ENCODE results near the gene GLIS1.
A peak's percentile ranks its signal among the peaks of the same experiment; 100 is the strongest.

The GLIS1 gene

GRCh38 chr1:53535226-53535625 lies 203.7 kb downstream of the GLIS1 start:
- Mint-ChIP-seq H3K27ac (no peak overlapping the region), H3K9me3 (no peaks in the 10 kb centered on the region), H3K27me3 (no peaks in the 10 kb centered on the region), H3K4me1 (no peaks in the 10 kb centered on the region), H3K4me3 (no peak overlapping the region)
- ATAC-seq, result no peak
- DNase-seq, result no peak

DNA sequence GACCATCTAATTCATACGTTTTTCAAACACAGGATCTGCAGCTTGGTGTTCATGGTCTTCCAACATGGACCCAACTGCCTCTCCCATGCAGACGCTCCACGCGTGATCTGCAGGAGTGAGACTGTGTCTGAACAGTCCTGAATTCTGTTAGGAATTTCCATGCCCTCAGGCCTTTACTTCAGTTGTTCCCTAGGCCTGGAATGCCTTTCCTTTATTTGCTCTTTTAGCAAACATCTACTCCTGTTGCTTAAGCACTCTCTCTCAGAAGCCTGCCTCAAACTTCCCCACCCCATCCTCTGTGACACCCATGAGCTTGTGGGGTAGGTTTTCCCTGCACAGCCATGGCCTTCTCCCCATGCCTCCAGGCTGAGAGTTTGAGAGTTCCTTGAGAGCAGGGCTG lies 206.1 kb downstream of the GLIS1 start:
- DNase-seq (no peak), ATAC-seq (no peak)
- Mint-ChIP-seq H3K9me3 (no peaks in the 10 kb centered on the region), H3K27me3 (no peaks in the 10 kb centered on the region), H3K27ac (peak overlapping the region in 1 of 2 donors; percentile 10), H3K4me1 (no peaks in the 10 kb centered on the region), H3K4me3 (no peak overlapping the region)

DNA sequence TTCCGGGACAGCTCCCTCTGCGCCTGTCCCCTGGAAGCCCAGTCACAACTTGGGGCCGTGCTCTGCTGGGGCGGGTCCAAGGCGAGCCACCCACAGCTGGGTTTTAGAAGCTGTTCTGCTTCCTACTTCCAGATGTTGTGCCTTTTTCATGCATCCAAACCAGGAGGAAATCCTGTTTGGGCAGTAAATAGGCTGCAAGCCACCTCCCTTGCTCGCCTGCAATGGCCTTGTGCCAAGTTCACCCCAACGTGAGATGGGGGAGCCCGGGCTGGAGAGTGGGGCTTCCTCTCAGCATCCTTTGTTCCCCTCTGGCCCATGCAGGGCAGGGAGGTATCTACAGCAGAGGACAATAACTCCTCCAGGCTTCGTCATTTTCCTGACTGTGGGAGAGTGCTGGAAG lies 206.6 kb downstream of the GLIS1 start:
- Mint-ChIP-seq H3K27me3 (no peaks in the 10 kb centered on the region), H3K9me3 (no peaks in the 10 kb centered on the region), H3K4me1 (no peaks in the 10 kb centered on the region), H3K4me3 (no peak overlapping the region), H3K27ac (no peak overlapping the region)
- ATAC-seq (no peak), DNase-seq (no peak)

- Mint-ChIP-seq H3K4me1 (no peaks in the 10 kb centered on the region), H3K27ac (no peak overlapping the region), H3K9me3 (no peaks in the 10 kb centered on the region), H3K27me3 (no peaks in the 10 kb centered on the region), H3K4me3 (no peak overlapping the region)
- no peak for DNase-seq
- no peak for ATAC-seq
Observed at GRCh38 chr1:53530550-53530949, 208.4 kb downstream of the GLIS1 start.

DNA sequence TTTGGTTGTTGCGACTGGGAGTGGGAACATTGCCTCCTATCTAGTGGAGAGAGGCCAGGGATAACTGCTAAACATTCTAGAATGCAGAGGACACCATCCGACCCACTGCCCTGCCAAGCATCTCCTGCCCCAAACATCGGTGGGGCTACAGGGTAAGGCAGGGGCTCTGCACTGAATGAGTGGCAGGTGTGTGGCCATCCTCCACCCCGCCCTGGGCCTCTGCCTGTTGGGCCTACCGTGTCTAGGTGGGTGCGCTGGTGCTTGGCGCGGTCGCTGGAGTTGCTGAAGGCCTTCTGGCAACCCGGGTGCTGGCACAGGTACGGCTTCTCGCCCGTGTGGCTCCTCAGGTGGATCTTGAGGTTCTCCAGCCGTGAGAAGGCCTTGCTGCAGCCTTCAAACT lies 209.4 kb downstream of the GLIS1 start:
- H3K27me3 Mint-ChIP-seq, result no peaks in the 10 kb centered on the region
- H3K27ac Mint-ChIP-seq, result no peak overlapping the region
- no peak for ATAC-seq
- H3K4me1 Mint-ChIP-seq, result no peaks in the 10 kb centered on the region
- no peak overlapping the region for H3K4me3 Mint-ChIP-seq
- no peak for DNase-seq
- no peaks in the 10 kb centered on the region for H3K9me3 Mint-ChIP-seq

DNA sequence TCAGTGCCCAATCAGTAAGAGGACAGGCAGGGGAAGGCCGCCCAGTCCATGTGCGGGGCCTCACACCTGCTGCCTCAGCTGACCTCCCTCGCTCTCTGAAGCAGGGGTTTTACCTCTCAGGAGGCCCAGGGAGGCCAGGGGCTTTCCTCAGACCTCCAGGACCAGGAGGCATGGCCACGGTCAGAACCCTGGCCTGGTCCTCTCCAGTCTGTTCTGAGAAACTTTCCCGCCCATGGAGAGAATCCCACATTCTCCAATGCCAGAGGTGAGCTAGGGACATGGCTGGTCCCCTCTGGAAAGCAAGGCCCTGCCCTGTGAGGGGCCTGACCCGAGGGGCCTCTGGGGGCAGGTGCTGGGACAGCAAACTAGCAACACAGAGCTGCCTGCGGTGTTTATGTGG lies 211.6 kb downstream of the GLIS1 start:
- Mint-ChIP-seq H3K27me3 (no peaks in the 10 kb centered on the region), H3K4me1 (no peaks in the 10 kb centered on the region), H3K9me3 (no peaks in the 10 kb centered on the region), H3K27ac (no peak overlapping the region), H3K4me3 (no peak overlapping the region)
- DNase-seq (no peak), ATAC-seq (no peak)

DNA sequence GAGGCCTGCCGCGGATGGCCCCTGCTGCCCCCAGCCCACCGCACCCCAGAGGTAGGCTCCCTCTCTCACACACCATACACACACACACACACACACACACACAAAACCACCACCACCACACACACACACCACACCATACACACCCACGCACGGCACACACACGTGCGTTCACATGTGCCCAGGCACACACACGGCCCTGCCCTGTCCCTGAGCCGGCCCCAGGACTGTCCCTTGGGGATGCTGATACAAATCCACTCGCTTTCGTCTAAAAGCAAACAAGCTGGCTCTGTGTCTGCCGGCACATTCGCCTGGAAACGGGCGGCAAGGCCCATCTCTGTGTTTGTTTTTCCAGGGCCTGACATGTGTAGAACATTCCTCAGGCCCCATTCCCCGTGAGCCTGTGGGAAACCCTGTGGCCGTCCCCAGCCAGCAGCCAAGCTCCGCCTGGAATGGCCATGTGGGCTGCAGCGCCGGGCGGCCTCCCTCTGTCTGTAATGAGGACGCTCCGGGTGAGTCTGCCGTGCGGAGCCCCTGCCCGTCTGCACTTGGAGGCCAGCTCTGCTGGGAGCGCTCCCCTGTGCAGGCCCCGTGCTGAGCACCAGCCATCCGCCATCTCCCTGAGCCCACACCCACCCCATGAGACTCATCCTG lies 212.4 kb downstream of the GLIS1 start:
- Mint-ChIP-seq H3K27me3 (no peaks in the 10 kb centered on the region), H3K4me1 (no peaks in the 10 kb centered on the region)
- DNase-seq, result no peak

DNA sequence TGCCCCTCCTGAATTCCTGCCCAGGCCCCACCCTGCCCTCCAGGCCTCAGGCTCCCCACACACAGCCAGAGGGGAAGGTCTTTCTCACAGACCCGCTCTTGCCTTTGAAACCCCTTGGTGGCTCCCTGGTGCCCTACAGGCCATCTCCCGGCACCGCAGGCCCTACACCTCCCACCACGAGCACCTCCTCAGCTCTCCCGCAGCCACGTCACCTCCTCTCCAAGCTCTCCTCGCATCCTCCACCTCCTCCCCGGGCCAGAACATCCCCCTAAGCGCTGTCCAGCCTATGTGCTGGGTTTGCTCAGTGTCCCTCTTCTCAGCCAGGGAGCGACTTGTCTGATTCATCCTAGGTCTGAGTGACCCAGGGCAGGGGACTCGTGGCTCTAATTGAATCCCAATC lies 213.4 kb downstream of the GLIS1 start:
- Mint-ChIP-seq H3K4me3 (no peak overlapping the region), H3K27me3 (no peaks in the 10 kb centered on the region), H3K4me1 (no peaks in the 10 kb centered on the region), H3K9me3 (no peaks in the 10 kb centered on the region), H3K27ac (peak overlapping the region in 1 of 2 donors; percentile 1)
- DNase-seq, result no peak
- peak; percentile 7 for ATAC-seq

More for the DNA sequence above, 212.4 kb downstream of the GLIS1 start:
- ATAC-seq, result no peak
- Mint-ChIP-seq H3K27ac (peak overlapping the region in 1 of 2 donors; percentile 57), H3K9me3 (no peaks in the 10 kb centered on the region), H3K4me3 (no peak overlapping the region)

DNA sequence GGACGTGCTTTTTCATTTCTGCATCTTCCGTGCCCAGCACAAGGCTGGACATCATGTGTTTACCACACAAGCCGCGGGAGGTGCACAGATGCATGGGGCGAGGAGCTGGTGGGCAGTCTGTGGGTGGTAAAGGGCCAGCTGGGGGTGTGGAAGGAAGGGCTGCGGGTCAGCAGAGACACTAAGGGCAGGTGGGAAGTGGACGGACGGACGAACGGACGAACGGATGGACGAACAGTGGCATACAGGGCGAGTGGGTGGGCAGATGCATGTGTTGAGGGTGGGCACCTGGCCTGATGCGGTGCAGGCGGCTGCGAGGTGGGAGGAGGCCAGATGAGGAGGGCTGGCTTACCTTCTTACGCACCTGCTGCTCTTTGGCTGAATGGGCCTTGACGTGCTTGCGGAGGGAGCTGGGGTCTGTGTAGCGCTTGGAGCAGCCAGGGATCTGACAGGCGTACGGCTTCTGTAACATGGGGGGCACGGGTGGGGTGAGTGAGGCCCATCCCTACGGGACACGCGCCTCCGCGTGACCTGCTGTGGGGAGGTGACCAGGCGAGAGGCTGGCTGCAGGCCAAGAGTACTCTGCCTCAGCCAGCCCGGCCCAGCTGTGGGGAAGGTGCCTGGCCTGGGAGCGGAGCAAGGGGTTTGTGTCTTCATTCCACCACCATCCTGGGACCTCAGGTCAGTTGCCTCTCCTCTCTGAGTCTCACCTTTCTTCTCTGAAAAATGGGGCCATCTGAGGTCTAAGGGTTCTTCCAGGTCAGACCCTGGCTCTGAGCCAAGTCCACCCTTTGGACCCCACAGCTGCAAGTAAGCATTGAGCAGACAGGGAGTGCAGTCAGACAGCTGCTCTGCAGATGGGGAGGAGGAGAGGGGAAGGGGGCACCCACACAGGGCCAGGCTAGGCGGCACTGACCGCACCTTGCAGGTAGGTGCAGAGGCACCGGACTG lies 214.3 kb downstream of the GLIS1 start:
- Mint-ChIP-seq H3K4me3 (no peak overlapping the region), H3K27me3 (no peaks in the 10 kb centered on the region), H3K4me1 (no peaks in the 10 kb centered on the region), H3K27ac (peak overlapping the region in 1 of 2 donors; percentile 43), H3K9me3 (no peaks in the 10 kb centered on the region)
- no peak for ATAC-seq
- no peak for DNase-seq

- H3K27ac Mint-ChIP-seq, result peak overlapping the region in 1 of 2 donors; percentile 55
- no peaks in the 10 kb centered on the region for H3K9me3 Mint-ChIP-seq
Observed at GRCh38 chr1:53521924-53522552, 216.9 kb downstream of the GLIS1 start.

DNA sequence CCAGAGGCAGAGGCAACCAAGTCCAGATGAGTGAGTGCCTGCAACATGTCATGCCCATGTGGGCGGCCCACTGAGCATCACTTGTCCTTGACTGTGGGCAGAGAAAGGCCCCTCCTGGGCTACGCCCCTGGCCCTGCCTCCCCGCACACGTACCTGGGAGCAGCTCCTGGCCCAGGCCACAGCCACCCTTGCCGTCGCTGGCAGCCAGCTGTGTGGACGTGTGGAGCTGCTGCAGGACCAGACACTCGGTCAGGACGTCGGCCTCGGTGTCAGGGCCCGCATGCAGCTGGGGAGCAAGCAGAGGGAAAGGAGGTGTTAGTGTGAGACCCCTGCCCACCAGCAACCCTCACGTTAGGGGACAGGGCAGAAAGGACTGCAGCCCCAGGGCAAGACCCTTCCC lies 218.5 kb downstream of the GLIS1 start:
- Mint-ChIP-seq H3K27ac (no peak overlapping the region), H3K9me3 (no peaks in the 10 kb centered on the region), H3K4me1 (no peaks in the 10 kb centered on the region), H3K27me3 (no peaks in the 10 kb centered on the region), H3K4me3 (no peak overlapping the region)
- ATAC-seq (no peak), DNase-seq (no peak)

More at GRCh38 chr1:53521924-53522552, 216.9 kb downstream of the GLIS1 start:
- Mint-ChIP-seq H3K27me3 (no peaks in the 10 kb centered on the region), H3K4me1 (no peaks in the 10 kb centered on the region), H3K4me3 (no peak overlapping the region)
- ATAC-seq, result no peak
- no peak for DNase-seq

DNA sequence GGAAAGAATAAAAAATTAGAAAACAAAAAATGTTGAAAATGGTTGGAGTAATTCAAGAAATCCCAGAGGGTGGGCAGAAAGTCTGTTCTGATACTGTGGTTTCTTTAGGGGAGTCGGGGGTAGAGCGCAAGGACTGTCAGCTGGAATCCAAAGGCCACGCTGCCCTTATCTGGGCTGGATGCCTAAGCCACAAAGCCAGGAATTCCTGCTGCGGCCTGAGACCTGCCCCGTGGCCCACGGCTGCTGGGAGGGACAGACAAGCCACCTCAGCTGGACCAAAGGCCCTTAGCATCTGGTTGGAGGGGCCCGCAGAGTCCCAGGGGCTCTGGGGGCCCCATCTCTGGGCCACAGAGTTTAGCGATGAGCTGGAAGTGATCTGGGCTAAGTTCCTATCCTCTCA lies 219.5 kb downstream of the GLIS1 start:
- Mint-ChIP-seq H3K27ac (peak overlapping the region in 1 of 2 donors; percentile 42), H3K9me3 (no peaks in the 10 kb centered on the region), H3K4me1 (no peaks in the 10 kb centered on the region), H3K27me3 (no peaks in the 10 kb centered on the region), H3K4me3 (no peak overlapping the region)
- no peak for ATAC-seq
- DNase-seq, result no peak

- Mint-ChIP-seq H3K27ac (no peak overlapping the region), H3K9me3 (no peaks in the 10 kb centered on the region), H3K27me3 (no peaks in the 10 kb centered on the region), H3K4me3 (no peak overlapping the region), H3K4me1 (no peaks in the 10 kb centered on the region)
- DNase-seq (no peak), ATAC-seq (no peak)
Observed at GRCh38 chr1:53518775-53519174, 220.2 kb downstream of the GLIS1 start.

GRCh38 chr1:53517821-53518352 lies 221.1 kb downstream of the GLIS1 start:
- ATAC-seq, result no peak
- DNase-seq, result no peak
- Mint-ChIP-seq H3K4me3 (no peak overlapping the region), H3K9me3 (no peaks in the 10 kb centered on the region), H3K4me1 (no peaks in the 10 kb centered on the region), H3K27ac (no peak overlapping the region), H3K27me3 (no peaks in the 10 kb centered on the region)

DNA sequence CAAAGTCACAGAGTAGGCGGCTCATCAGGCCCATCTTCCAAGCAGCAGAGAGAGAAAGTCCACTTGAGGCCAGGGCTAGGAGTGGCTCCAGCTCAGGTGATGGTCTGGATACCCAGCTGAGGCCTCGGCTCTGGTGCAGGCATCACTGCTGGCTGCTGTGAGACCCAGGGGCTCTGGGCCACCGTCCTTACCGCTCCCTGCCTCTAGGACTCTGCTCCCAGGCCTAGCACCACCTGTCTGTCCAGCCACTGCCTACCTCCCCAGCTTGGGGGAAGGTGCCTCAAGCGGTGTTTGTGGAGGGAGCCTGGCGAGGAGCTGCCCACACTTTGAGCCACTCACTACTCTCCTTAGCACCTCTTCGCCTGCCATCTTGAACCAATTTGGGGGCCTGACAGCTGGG lies 221.9 kb downstream of the GLIS1 start:
- H3K27ac Mint-ChIP-seq, result no peak overlapping the region
- no peak for DNase-seq
- H3K4me3 Mint-ChIP-seq, result no peak overlapping the region
- no peaks in the 10 kb centered on the region for H3K27me3 Mint-ChIP-seq
- no peak for ATAC-seq
- no peaks in the 10 kb centered on the region for H3K9me3 Mint-ChIP-seq
- no peaks in the 10 kb centered on the region for H3K4me1 Mint-ChIP-seq

DNA sequence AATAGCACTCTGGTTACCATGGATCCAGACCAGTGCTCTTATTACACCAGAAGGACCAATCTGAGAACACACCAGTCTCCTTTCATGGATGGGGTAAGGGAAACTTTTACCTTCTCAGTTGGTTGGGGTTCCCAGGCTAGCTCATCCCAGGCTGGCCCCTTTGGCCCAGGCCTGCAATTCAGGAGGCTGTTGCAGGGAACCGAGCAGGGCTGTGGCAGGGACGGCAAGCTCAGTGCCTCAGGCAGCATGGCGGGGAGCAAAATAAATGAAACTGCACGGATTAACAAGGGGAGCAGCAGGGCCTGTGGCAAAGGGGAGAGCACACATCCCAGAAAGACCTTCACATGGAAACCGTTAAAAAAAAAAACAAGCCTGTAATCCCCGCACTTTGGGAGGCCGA lies 222.8 kb downstream of the GLIS1 start:
- Mint-ChIP-seq H3K4me1 (no peaks in the 10 kb centered on the region), H3K4me3 (no peak overlapping the region), H3K27ac (peak overlapping the region in 1 of 2 donors; percentile 84), H3K27me3 (no peaks in the 10 kb centered on the region), H3K9me3 (no peaks in the 10 kb centered on the region)
- no peak for ATAC-seq
- no peak for DNase-seq

All from stimulated activated naive CD8-positive, alpha-beta T cell treated with anti-CD3 and anti-CD28 coated beads, Interleukin-15, amount 100 ng/mL, for 72 hours (primary cell).